ENCODE results near the gene GPR180. TPM values are rescaled to one million over a fixed set of nuclear protein-coding genes. Genes with fewer than 3 reads are reported as not detected.

GPR180 gene
- total and polyA plus RNA-seq, 10 of the 15 experiments (the other 5 are each of a cell fraction or from before 2014, with no cell fraction given) = 1.6 to 7.2 (median 5.3) TPM

GRCh38 chr13:94636942-94637578 lies 35.4 kb downstream of the GPR180 start:
- intact Hi-C loops (cut with micrococcal nuclease; ENCODE audit: unreplicated experiment) = no loop called here
- in situ Hi-C loops (cut with MboI) = no loop called here
- Histone ChIP-seq H3K79me2 (ENCODE audit: control insufficient read depth, insufficient read depth, low read length) (no peaks in the 10 kb centered on the region), H3K4me3 (no peak overlapping the region), H3K4me2 (ENCODE audit: control insufficient read depth, insufficient read depth) (no peak overlapping the region), H3K4me1 (ENCODE audit: control insufficient read depth, insufficient read depth, low read length) (no peaks in the 10 kb centered on the region), H3K27me3 (replicated peaks in 1 of 2; ENCODE audit: control insufficient read depth in 2 of 2, insufficient read depth in 2 of 2, low read length in 1 of 2) (no peaks in the 10 kb centered on the region), H3K36me3 (ENCODE audit: control insufficient read depth in 2 of 2, insufficient read depth in 2 of 2, low read length in 1 of 2) (no peaks in the 10 kb centered on the region), H4K20me1 (ENCODE audit: control insufficient read depth, insufficient read depth) (no peaks in the 10 kb centered on the region), H2AFZ (ENCODE audit: control insufficient read depth, low read depth, low read length) (no peak overlapping the region), H3K9me3 (replicated peaks; ENCODE audit: control insufficient read depth, insufficient read depth, low read length) (no peaks in the 10 kb centered on the region), H3K27ac (ENCODE audit: control insufficient read depth, insufficient read depth) (no peak overlapping the region), H3K9ac (ENCODE audit: control insufficient read depth, insufficient read depth, low read length) (no peak overlapping the region)
- ChIA-PET POLR2A (no interaction called here), SMC1A (ENCODE audit: uncharacterized antibody, unreplicated experiment) (interaction anchor here (1.0 to 1.3 kb wide), 2 partner anchors 8 to 767 kb away, joined by 3 read pairs; no protein-coding TSS in a partner anchor), CTCF (interaction anchor here (0.8 to 1.1 kb wide), 2 partner anchors 16 to 20 kb away, joined by 3 to 4 read pairs; no protein-coding TSS in a partner anchor), RAD21 (ENCODE audit: unreplicated experiment) (no interaction called here)
- FAIRE-seq (no peak), DNase-seq (ENCODE audit: low read depth, low spot score) (no peak), ATAC-seq (no peak)
- BruUV-seq (replicated peaks) = no TSS peak
- 4% methylated on average over 1 of the region's 1 CpG for WGBS (ENCODE audit: insufficient coverage, insufficient replicate concordance, low lambda C conversion rate, missing lambda C conversion rate)
- no peak for TF ChIP-seq LARP7 (IDR thresholded peaks at IDR 0.05)
- TF ChIP-seq BACH1 (IDR thresholded peaks at IDR 0.05; ENCODE audit: borderline replicate concordance) = no peak
- no peak for TF ChIP-seq PAX8 (IDR thresholded peaks at IDR 0.05)
- no peak for TF ChIP-seq SREBF1 (IDR thresholded peaks at IDR 0.05; ENCODE audit: low read length)
- no peak for TF ChIP-seq SRF (IDR thresholded peaks at IDR 0.05; ENCODE audit: low read depth in 2 of 2, low read length in 2 of 2)
- no peak for TF ChIP-seq JUND (IDR thresholded peaks at IDR 0.05; ENCODE audit: low read depth, low read length)
- no peak for TF ChIP-seq SP1 (IDR thresholded peaks at IDR 0.05; ENCODE audit: low read depth, low read length)
- TF ChIP-seq RELA (IDR thresholded peaks at IDR 0.05; ENCODE audit: borderline replicate concordance, partially characterized antibody) = no peak
- no peak for TF ChIP-seq RFX5 (IDR thresholded peaks at IDR 0.05; ENCODE audit: low read depth, low read length)
- TF ChIP-seq PRDM15 (CRISPR knock-in tag; IDR thresholded peaks at IDR 0.05) = no peak
- no peak for TF ChIP-seq MEF2A (IDR thresholded peaks at IDR 0.05; ENCODE audit: insufficient read depth, low read depth, low read length)
- TF ChIP-seq ZZZ3 (IDR thresholded peaks at IDR 0.05; ENCODE audit: control insufficient read depth, insufficient read length, low read depth) = no peak
- TF ChIP-seq KDM1A (IDR thresholded peaks at IDR 0.05; ENCODE audit: borderline replicate concordance) = no peak
- TF ChIP-seq ZBTB33 (IDR thresholded peaks at IDR 0.05) = no peak
- TF ChIP-seq RBBP5 (conservative IDR thresholded peaks at IDR 0.05) = no peak
